ENCODE measurements around the gene LGALSL.
"Not testable (repeated sequence)": the region's sequence is repeated elsewhere in the genome, so short reads cannot be mapped to it uniquely, and the experiment has no call there.

The LGALSL gene

GRCh38 chr2:64442801-64443429, 11.0 kb upstream of the LGALSL start:
- no peak for DNase-seq (ENCODE audit: low read depth)

DNA sequence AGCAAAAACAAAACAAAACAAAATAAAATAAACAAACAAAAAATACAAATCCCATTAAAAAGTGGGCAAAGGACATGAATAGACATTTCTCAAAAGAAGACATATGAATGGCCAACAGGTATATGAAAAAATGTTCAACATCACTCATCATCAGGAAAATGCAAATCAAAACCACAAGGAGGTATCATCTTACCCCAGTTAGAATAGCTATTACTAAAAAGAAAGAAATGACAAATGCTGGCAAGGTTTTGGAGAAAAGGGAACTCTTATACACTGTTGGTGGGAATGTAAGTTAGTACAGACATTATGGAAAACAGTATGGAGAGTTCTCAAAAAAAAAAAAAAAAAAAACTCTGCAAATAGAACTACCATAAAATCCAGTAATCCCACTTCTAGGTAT, 8.0 kb upstream of the LGALSL start:
- DNase-seq (ENCODE audit: low read depth), result not testable (repeated sequence)

DNA sequence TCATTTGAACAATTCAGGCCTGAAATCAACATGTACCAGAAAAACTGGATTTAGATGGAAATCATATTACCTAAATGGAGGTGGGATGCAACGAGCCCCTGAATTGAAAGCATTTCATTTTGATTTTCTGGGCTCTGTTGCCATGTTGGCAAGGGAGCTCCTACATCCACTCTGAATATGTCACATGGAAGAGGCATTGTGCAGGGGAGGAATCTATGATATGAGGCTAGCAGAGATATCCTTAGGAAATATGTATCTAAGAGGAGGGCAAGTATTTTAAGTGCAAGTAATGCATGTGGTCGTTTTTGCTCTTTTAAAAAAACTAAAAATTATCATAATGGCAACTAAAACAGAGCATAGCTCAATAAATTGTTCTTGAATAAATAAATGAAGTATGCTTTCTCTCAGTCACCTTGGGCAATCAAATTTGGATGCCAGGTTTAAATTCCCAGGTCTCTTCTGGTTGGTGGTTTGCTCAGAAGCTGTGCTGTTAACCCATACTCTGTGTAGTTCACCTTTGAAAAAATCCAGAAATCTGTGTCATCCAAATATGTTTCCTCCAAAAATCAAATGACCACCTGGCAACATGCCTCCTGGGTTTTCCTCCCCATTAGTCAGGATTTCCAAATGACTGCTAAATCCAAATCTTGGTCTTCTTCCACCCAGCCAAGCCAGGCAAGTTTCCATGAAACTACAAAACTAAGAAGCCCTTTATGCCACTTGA, 6.5 kb upstream of the LGALSL start:
- DNase-seq (ENCODE audit: low read depth), result peak; percentile 41

- no peak for DNase-seq (ENCODE audit: low read depth)
These were observed 5.9 kb upstream of the LGALSL start for GRCh38 chr2:64448041-64448426.

DNA sequence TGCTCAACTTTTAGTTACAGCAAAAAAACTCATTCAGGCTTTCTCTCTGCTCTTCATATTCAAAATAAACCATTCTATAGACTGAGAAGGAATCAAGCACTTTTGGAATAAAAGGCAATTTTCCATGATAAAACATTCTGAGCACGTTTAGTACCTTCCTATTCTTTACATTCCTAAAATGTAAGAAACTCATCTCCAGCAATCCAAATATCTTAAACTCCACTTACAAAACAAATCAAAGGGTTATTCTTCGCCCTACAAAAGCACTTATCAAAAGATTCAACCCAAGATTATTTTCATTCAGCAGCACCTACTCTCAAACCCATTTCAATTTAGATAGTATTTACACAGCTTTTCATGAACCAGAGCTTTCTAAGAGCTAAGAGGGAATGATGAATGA, 2.9 kb upstream of the LGALSL start:
- DNase-seq (ENCODE audit: low read depth), result no peak

- DNase-seq (ENCODE audit: low read depth), result peak; percentile 37
These were observed 697 bp downstream of the LGALSL start for GRCh38 chr2:64454386-64455332.

DNA sequence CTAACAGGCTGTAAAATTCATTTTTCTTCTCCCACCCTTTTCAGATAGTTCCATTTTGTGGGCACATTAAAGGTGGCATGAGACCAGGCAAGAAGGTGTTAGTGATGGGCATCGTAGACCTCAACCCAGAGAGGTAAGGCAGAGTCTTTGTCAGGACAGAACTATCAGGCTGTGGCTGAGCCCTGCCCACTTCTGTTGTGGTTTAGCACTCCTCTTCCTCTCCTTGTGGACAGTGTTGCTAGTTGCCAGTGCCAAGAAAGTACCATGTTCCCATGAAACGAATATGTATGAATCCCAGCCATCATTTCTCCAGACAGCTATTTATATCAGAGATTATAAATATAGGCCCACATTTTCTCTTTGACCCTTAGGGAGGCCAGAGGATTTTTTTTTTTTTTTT, 1.6 kb downstream of the LGALSL start:
- DNase-seq (ENCODE audit: low read depth), result no peak

GRCh38 chr2:64456293-64456692, 2.3 kb downstream of the LGALSL start:
- DNase-seq (ENCODE audit: low read depth), result no peak

DNA sequence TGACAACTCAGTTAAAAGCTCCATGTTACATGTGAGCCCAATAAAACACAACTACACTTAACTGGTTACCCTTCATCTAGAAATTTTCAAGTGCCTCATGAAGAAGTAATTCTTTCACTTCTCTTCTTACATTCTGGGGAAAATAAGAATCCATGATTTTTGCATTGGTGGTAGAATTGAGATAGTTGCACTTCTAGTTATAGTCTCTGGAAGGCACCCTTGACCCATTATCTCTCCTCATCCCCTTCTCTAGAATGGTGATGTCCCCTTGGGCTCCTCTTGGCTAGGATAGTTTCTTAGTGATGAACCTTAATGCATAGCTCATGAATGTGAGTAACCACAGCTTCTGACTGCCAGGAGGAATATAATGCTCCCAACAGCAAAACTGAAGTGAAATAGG, 3.6 kb downstream of the LGALSL start:
- no peak for DNase-seq (ENCODE audit: low read depth)

- DNase-seq (ENCODE audit: low read depth), result no peak
These were observed 5.6 kb downstream of the LGALSL start for GRCh38 chr2:64459575-64459974.

DNA sequence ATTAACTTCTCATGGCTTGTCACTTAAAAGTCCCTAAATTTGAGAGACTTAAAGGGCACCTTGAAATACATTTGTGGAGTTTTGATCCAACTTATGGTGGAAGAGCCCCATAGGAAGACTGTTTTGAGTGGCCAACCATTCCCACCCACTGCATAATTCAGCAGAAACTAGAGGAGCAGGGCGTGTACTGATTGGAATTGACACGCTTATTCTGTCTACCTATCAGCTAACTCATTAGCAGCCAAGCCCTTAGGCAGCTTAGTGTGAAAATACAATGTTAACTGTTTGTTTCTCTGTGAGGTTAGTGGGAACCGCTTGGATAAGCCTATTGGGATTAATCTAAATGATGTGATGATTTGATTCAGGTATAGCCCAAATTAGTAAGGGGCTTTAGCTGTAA, 6.4 kb downstream of the LGALSL start:
- no peak for DNase-seq (ENCODE audit: low read depth)

GRCh38 chr2:64461271-64462058, 7.5 kb downstream of the LGALSL start:
- DNase-seq (ENCODE audit: low read depth), result no peak

DNA sequence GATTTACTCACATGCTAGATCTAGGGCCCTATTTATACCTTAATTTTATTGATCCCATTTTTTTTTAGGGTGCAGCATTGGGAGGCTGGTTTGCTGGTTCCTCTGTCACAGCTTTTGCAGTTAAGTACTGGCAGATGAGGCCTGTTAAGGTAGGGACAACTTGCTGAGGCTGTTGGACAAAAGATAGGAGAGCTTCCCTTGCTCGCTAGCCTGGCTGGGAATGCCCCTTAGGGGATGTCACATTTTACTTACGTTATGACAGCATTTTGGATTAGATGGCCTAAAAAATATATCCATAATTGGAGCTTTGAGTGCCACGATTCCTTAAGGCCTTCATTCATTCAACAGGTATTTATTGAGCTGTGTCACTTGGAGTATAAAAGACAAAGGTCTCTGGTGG, 8.2 kb downstream of the LGALSL start:
- no peak for DNase-seq (ENCODE audit: low read depth)

- peak; percentile 74 for DNase-seq (ENCODE audit: low read depth)
These were observed 9.2 kb downstream of the LGALSL start for GRCh38 chr2:64462940-64463700.

GRCh38 chr2:64463781-64464180, 9.8 kb downstream of the LGALSL start:
- peak; percentile 77 for DNase-seq (ENCODE audit: low read depth)

- DNase-seq (ENCODE audit: low read depth), result no peak
These were observed 12.6 kb downstream of the LGALSL start for GRCh38 chr2:64466478-64467085.

DNA sequence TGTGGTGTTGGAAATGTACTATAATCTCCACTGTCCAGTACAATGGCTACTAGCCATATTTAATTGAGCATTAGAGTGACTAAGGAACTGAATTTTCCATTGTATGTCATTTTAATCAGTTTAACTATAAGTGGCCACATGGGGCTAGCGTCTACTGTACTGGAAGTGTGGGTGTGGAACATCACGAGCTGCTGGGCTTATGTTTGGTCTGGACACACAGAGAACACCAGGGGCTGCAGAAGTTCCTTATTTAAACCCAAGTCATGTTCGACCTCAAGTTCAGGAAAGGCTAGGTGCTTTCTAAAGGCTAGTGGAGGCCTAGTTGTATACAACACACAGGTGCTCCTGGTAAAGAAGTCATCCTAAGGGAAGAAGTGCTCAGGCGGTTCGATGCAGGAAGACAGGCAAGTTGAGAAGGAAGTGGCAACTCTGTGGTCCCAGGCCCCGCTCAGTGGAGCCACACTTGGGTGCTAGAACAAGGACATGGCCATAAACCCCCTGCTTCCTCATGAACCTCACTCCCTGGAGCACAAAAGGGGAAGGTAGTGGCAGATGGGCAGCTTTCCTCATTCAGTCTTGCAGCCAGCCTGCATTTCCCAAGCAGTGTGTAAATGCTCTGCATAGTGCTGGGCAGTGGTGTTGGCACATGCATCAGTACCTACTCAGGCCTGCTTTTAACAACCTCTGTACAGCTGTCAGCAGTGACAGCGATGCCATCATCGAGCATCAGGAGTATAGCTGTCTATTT, 13.3 kb downstream of the LGALSL start:
- no peak for DNase-seq (ENCODE audit: low read depth)

DNA sequence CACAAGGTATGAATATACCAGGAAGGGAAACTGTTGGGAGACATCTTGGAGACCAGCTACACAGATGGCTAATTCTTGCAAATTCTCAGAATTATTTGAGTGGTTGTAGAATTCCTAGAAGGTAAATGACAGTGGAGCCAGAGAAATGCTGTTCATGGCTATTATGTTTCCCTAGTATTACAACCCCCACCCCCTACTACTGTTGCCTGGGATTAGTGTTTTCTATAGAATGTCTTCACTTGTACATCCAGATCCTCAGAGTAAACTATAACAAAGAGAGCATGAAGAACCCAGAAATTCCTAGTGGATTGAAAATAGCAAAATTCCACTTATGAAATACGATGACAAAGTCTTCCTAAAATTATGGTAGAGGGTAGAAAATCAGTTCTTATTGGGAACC, 15.3 kb downstream of the LGALSL start:
- no peak for DNase-seq (ENCODE audit: low read depth)

- no peak for DNase-seq (ENCODE audit: low read depth)
These were observed 16.1 kb downstream of the LGALSL start for GRCh38 chr2:64470071-64470470.

- DNase-seq (ENCODE audit: low read depth), result no peak
These were observed 16.9 kb downstream of the LGALSL start for GRCh38 chr2:64470766-64471295.

All from fibroblast of gingiva (primary cell).